ENCODE measurements around the gene RALGAPB. TPM values are rescaled to one million over a fixed set of nuclear protein-coding genes. Genes with fewer than 3 reads are reported as not detected.

RALGAPB gene
- total RNA-seq, 4 donors from 2014 or later: 28.1 to 42.2 (median 34.7) TPM

GRCh38 chr20:38604873-38605303, 132.2 kb downstream of the RALGAPB start:
- TF ChIP-seq, protein P1, sequence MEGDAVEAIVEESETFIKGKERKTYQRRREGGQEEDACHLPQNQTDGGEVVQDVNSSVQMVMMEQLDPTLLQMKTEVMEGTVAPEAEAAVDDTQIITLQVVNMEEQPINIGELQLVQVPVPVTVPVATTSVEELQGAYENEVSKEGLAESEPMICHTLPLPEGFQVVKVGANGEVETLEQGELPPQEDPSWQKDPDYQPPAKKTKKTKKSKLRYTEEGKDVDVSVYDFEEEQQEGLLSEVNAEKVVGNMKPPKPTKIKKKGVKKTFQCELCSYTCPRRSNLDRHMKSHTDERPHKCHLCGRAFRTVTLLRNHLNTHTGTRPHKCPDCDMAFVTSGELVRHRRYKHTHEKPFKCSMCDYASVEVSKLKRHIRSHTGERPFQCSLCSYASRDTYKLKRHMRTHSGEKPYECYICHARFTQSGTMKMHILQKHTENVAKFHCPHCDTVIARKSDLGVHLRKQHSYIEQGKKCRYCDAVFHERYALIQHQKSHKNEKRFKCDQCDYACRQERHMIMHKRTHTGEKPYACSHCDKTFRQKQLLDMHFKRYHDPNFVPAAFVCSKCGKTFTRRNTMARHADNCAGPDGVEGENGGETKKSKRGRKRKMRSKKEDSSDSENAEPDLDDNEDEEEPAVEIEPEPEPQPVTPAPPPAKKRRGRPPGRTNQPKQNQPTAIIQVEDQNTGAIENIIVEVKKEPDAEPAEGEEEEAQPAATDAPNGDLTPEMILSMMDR (IDR thresholded peaks at IDR 0.05; ENCODE audit: low read depth): no peak

DNA sequence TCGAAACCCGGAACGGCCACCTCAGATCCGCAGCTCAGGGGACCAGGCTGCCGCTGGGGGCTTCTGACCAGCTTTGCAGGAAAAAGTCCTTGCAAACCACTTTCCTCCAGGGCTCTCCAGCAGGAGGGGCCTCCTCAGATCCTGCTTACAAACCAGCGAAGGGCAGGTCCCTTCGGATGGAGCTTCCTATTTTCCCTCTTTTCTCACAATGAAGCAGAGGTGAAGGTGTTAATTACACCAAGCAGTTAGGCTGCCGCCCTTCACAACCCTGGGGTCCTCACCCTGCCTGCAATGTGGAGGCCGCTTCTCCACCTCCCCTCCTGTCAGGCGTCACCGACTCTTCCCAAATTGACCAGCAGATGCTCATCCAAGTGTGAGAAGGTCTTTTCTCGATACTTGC, 134.7 kb downstream of the RALGAPB start:
- TF ChIP-seq, protein P1 (IDR thresholded peaks at IDR 0.05; ENCODE audit: low read depth): no peak

GRCh38 chr20:38608188-38608587, 135.5 kb downstream of the RALGAPB start:
- TF ChIP-seq, protein P1 (IDR thresholded peaks at IDR 0.05; ENCODE audit: low read depth): no peak

DNA sequence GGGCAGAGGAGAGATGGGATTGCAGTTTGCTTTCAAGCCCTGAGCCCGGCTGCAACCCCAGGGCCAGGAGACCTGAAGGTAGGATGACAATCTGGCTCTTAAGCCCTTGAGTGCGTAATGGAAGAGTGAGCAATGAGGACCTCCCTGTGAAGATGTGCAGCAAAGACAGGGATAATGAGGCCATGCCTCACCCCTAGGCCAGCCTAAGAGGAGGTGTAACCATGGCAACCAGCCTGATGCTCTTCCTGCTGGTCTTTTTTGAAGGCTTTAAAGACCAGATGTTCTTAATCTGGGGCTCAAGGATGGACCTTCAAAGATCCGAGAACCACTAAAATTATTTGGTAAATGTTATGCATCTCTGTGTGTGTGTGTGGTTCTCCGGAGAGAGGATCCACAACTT, 137.2 kb downstream of the RALGAPB start:
- TF ChIP-seq, protein P1 (IDR thresholded peaks at IDR 0.05; ENCODE audit: low read depth): no peak

GRCh38 chr20:38610521-38610920, 137.9 kb downstream of the RALGAPB start:
- TF ChIP-seq, protein P1 (IDR thresholded peaks at IDR 0.05; ENCODE audit: low read depth): no peak

GRCh38 chr20:38612751-38613515, 140.3 kb downstream of the RALGAPB start:
- TF ChIP-seq, protein P1 (IDR thresholded peaks at IDR 0.05; ENCODE audit: low read depth): no peak

DNA sequence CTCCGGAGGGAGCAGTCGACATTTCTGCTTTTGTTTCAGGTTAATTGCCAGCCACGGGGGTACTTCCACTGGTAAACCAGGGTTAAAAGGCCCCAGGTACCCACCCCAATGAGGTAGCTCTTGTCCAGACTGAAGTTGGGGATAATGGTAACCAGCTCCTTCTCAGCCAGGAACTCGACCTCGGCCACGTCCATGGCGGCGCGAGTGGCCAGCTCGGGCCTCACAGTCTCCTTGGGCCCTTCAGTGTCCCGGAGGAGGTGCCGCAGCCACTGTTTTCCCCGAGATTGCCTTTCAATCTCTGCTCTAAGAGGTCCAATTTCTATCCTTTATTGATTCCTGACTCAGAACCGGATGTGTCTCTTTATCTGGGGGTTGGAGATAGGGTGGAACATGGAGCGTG, 142.6 kb downstream of the RALGAPB start:
- TF ChIP-seq, protein P1 (IDR thresholded peaks at IDR 0.05; ENCODE audit: low read depth): no peak

Measured in subcutaneous adipose tissue (tissue), 4 donors.